ENCODE measurements around the gene ACTRT2. TPM values are rescaled to one million over a fixed set of nuclear protein-coding genes. Genes with fewer than 3 reads are reported as not detected.

Gene ACTRT2
- total RNA-seq, 1 experiment from 2014 or later, result not detected

GRCh38 chr1:3032371-3033039 lies 11.2 kb downstream of the ACTRT2 start:
- no peak for DNase-seq
- Histone ChIP-seq H3K9me3 (no peaks in the 10 kb centered on the region), H3K36me3 (no peaks in the 10 kb centered on the region), H3K4me3 (no peak overlapping the region), H3K27me3 (peaks cover 8% of the 10 kb centered on the region; the same call in 1 of the 2 replicates)

DNA sequence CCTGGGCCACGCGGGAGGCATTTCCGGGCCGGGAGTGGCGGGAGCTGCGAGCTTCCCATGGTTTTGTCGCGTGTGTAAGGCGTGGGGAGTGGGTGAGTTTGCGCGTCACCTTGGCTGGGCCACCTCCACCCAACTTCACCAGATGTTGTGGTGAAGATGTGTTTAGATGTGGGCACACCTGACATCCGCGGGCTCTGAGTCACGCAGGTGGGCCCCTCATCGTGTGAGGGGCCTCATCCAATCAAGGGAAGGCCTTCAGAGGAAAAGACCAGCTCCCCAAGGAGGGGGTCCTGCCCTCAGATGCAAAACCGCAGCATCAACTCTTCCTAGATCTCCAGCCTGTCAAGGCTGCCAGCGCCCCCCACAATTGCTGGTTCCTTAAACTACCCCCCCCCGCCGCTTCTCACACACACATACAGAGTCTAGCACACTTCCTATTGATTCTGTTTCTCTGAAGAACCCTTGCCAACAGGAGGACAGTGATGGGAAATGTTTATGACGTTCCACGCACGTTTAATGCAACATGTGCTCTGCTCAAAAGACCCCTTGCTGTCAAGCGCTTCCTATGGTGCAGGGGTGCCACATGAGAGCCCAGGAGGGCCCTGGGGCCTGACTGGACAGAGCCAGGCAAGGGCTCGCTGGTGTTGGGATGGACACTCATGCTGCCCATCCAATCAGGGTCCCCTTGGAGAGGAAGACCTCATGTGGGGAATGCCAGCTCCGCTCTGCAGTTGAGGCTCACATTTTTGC lies 11.9 kb downstream of the ACTRT2 start:
- H3K36me3 ChIP-seq, result no peaks in the 10 kb centered on the region
- H3K4me3 ChIP-seq, result no peak overlapping the region
- no peaks in the 10 kb centered on the region for H3K9me3 ChIP-seq
- DNase-seq, result no peak
- peaks cover 6% of the 10 kb centered on the region; the same call in 1 of the 2 replicates for H3K27me3 ChIP-seq

- H3K9me3 ChIP-seq, result no peaks in the 10 kb centered on the region
- no peaks in the 10 kb centered on the region for H3K36me3 ChIP-seq
- H3K27me3 ChIP-seq, result peaks cover 2% of the 10 kb centered on the region; the same call in 1 of the 2 replicates
- no peak overlapping the region for H3K4me3 ChIP-seq
- no peak for DNase-seq
Observed at GRCh38 chr1:3033790-3034090, 12.5 kb downstream of the ACTRT2 start.

DNA sequence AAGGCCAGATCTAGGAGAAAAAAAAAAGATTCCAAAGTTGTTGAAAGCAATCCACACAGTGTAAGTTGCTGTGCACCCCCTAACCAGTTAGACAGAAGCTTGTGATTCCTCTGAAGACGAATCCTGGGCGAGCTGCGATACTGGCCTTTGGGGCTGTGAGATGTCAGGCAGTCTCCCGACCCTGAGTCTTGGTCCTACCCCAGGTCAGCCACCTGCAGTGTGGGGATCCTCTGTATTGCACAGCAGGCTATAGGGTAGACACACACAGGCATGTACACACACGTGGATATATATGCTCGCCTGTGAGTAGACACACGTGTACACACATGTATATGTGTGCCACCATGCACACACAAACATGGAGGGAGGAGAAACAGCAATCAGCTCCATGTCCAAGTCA lies 12.9 kb downstream of the ACTRT2 start:
- Histone ChIP-seq H3K27me3 (0 out of 2 replicates have a peak, but pooled peaks cover 2% of the 10 kb centered on the region), H3K36me3 (no peaks in the 10 kb centered on the region), H3K9me3 (no peaks in the 10 kb centered on the region), H3K4me3 (no peak overlapping the region)
- DNase-seq, result no peak

- Histone ChIP-seq H3K4me3 (no peak overlapping the region), H3K9me3 (no peaks in the 10 kb centered on the region), H3K27me3 (no peaks in the 10 kb centered on the region), H3K36me3 (no peaks in the 10 kb centered on the region)
- DNase-seq, result no peak
Observed at GRCh38 chr1:3034728-3035562, 13.7 kb downstream of the ACTRT2 start.

- H3K27me3 ChIP-seq, result no peaks in the 10 kb centered on the region; the same call in 1 of the 2 replicates
- no peak overlapping the region for H3K4me3 ChIP-seq
- H3K36me3 ChIP-seq, result no peaks in the 10 kb centered on the region
- H3K9me3 ChIP-seq, result no peaks in the 10 kb centered on the region
- no peak for DNase-seq
Observed at GRCh38 chr1:3035563-3036446, 14.5 kb downstream of the ACTRT2 start.

DNA sequence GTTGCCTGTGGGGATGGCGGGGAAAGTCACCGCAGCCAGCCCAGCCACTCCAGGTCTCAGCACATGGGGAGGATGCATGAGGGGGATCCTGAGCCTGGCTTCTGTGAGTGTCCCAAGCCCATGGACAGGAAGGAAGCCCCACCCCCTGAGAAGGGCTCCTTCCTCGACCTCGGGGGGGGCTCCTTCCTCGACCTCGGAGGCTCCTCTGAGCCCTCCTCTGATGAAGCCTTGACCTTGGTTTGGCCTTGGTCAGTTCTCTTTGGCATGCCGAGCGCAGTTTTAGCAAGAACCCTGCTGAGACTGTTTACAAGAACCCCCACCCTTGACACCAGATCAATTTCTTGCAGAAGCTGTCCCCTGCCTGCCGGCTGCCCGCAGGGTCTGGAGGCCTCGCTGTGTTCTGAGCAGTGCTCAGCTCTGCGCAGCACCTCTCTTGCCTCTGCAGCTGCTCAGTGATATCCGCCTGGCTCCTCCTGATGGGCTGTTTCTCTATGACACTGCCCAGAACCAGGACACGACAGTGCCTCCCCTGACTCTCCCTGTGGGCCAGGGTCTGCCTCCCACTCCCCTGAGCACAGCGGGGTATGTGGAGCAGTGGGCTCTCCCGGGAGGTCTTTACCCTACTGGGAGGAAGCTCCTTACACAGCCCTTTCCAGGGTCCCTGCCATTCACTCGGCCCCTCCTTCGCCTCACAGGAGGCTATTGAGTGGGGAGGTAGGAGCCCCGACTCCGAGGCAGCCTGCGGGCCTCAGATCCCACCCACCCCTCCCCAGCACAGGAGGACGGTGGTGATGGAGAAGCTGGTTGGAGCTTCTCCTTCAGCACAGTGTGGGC lies 15.4 kb downstream of the ACTRT2 start:
- DNase-seq, result no peak
- Histone ChIP-seq H3K9me3 (no peaks in the 10 kb centered on the region), H3K36me3 (no peaks in the 10 kb centered on the region), H3K4me3 (no peak overlapping the region), H3K27me3 (peaks cover 7% of the 10 kb centered on the region; the same call in 1 of the 2 replicates)

GRCh38 chr1:3037281-3038040 lies 16.2 kb downstream of the ACTRT2 start:
- no peak overlapping the region for H3K4me3 ChIP-seq
- no peaks in the 10 kb centered on the region for H3K36me3 ChIP-seq
- no peak for DNase-seq
- H3K27me3 ChIP-seq, result peaks cover 7% of the 10 kb centered on the region; the same call in 1 of the 2 replicates
- no peaks in the 10 kb centered on the region for H3K9me3 ChIP-seq

GRCh38 chr1:3038113-3038551 lies 16.9 kb downstream of the ACTRT2 start:
- Histone ChIP-seq H3K27me3 (peaks cover 7% of the 10 kb centered on the region; the same call in 1 of the 2 replicates), H3K4me3 (no peak overlapping the region), H3K9me3 (no peaks in the 10 kb centered on the region), H3K36me3 (no peaks in the 10 kb centered on the region)
- no peak for DNase-seq

DNA sequence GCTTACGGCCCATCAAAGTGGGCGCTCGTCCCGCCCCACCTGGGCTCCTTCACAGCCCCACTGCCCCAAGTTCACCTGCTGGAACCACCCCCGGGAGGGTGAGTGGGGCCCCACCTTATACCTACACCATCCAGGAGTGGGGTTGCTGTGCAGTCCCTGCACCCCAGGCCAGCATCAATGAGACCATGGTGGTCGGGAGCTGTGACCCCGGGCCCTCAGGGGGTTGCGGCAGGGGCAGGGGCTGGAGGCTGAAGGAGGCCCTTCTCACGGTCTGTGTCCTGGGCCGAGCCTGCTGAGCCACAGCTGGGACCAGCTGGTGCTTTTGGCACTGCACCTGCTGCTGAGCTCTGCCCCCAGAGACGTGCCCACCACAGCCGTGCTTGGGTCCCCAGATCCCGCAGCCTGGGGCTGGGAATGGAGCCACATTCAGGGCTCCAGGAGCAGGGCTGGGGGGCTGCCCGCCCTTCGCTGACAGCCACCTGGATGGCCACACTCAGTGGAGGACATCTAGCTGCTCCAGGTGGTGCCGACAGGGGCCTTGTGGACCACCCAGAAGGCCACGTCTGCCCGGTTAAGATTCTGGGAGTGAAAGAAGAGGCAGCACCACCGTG lies 17.4 kb downstream of the ACTRT2 start:
- Histone ChIP-seq H3K27me3 (peaks cover 7% of the 10 kb centered on the region; the same call in 1 of the 2 replicates), H3K36me3 (no peaks in the 10 kb centered on the region), H3K9me3 (no peaks in the 10 kb centered on the region), H3K4me3 (no peak overlapping the region)
- no peak for DNase-seq

- Histone ChIP-seq H3K36me3 (no peaks in the 10 kb centered on the region), H3K27me3 (peaks cover 7% of the 10 kb centered on the region; the same call in 1 of the 2 replicates), H3K4me3 (no peak overlapping the region), H3K9me3 (no peaks in the 10 kb centered on the region)
- no peak for DNase-seq
Observed at GRCh38 chr1:3040004-3040403, 18.7 kb downstream of the ACTRT2 start.

- DNase-seq, result no peak
- peaks cover 12% of the 10 kb centered on the region for H3K27me3 ChIP-seq
Observed at GRCh38 chr1:3042481-3042880, 21.2 kb downstream of the ACTRT2 start.

GRCh38 chr1:3049164-3049563 lies 27.9 kb downstream of the ACTRT2 start:
- Histone ChIP-seq H3K9me3 (no peaks in the 10 kb centered on the region), H3K4me3 (no peak overlapping the region), H3K36me3 (no peaks in the 10 kb centered on the region), H3K27me3 (peaks cover 5% of the 10 kb centered on the region)
- no peak for DNase-seq

More at GRCh38 chr1:3042481-3042880, 21.2 kb downstream of the ACTRT2 start:
- H3K9me3 ChIP-seq, result no peaks in the 10 kb centered on the region
- H3K4me3 ChIP-seq, result no peak overlapping the region
- H3K36me3 ChIP-seq, result no peaks in the 10 kb centered on the region

- no peak for DNase-seq
- Histone ChIP-seq H3K36me3 (no peaks in the 10 kb centered on the region), H3K4me3 (no peak overlapping the region), H3K27me3 (peaks cover 9% of the 10 kb centered on the region), H3K9me3 (no peaks in the 10 kb centered on the region)
Observed at GRCh38 chr1:3049905-3050304, 28.6 kb downstream of the ACTRT2 start.
